Osteoblast (primary cell): ENCODE results near the gene SRCIN1. TPM values are rescaled to one million over a fixed set of nuclear protein-coding genes. Genes with fewer than 3 reads are reported as not detected.
"Not testable (repeated sequence)": the region's sequence is repeated elsewhere in the genome, so short reads cannot be mapped to it uniquely, and the experiment has no call there.

Experiments used
- DNase-seq: peaks from one replicate; pipeline ENCODE4 v3.0.0; 2011; ENCODE audit warnings: low spot score, mixed read lengths; ENCODE audit not compliant: insufficient read length; ENCODE audit errors: missing footprints
- H2AFZ ChIP-seq: 2 replicates; pipeline ENCODE4 v1.6.0; 2011; ENCODE audit warnings: mild to moderate bottlenecking, low read length
- H3K27ac ChIP-seq: 2 replicates; pipeline ENCODE4 v1.5.1; 2011; ENCODE audit warnings: mild to moderate bottlenecking, low read depth, low read length, moderate library complexity
- H3K27me3 ChIP-seq: 2 replicates; pipeline ENCODE4 v1.6.0; 2012; ENCODE audit warnings: mild to moderate bottlenecking, control low read depth, inconsistent platforms, low read length, moderate library complexity; ENCODE audit not compliant: insufficient read depth
- H3K36me3 ChIP-seq: 2 replicates; pipeline ENCODE4 v1.5.1; 2011; ENCODE audit warnings: mild to moderate bottlenecking, low read length, control low read depth, moderate library complexity; ENCODE audit not compliant: insufficient read depth
- H3K4me1 ChIP-seq: 2 replicates; pipeline ENCODE4 v1.5.1; 2011; ENCODE audit warnings: mild to moderate bottlenecking, low read length, control low read depth, moderate library complexity; ENCODE audit not compliant: insufficient read depth
- H3K4me2 ChIP-seq: 2 replicates; pipeline ENCODE4 v1.6.0; 2011; ENCODE audit warnings: mild to moderate bottlenecking, low read length; ENCODE audit not compliant: insufficient read depth
- H3K4me3 ChIP-seq: fragments of 200-600 bp; sonication (generic); 3 replicates; pipeline ENCODE4 v1.5.1; 2012; ENCODE audit warnings: mild to moderate bottlenecking, low read length, inconsistent platforms; ENCODE audit not compliant: insufficient read depth
- H3K79me2 ChIP-seq: 2 replicates; pipeline ENCODE4 v1.6.0; 2012; ENCODE audit warnings: mild to moderate bottlenecking, low read length, control low read depth, inconsistent platforms; ENCODE audit not compliant: insufficient read depth
- H3K9me3 ChIP-seq: 2 replicates; pipeline ENCODE4 v1.5.1; 2011; ENCODE audit warnings: low read depth, low read length, control low read depth
- H4K20me1 ChIP-seq: 2 replicates; pipeline ENCODE4 v1.6.0; 2012; ENCODE audit warnings: mild to moderate bottlenecking, low read length, control low read depth; ENCODE audit not compliant: insufficient read depth
- total RNA-seq: library from RNA; depleted of rRNA; stranded (reverse); fragments of >200 nt; gene quantifications from 2 replicates; pipeline ENCODE4 v1.2.3, GENCODE V29; 2012
- TF ChIP-seq, protein P1 (sequence below): IDR thresholded peaks from 2 replicates; pipeline ENCODE4 v1.5.1; 2011; ENCODE audit warnings: mild to moderate bottlenecking, low read depth, low read length, moderate library complexity; ENCODE audit errors: extremely low read depth

Gene SRCIN1
- total RNA-seq, 1 donor: not detected

DNA sequence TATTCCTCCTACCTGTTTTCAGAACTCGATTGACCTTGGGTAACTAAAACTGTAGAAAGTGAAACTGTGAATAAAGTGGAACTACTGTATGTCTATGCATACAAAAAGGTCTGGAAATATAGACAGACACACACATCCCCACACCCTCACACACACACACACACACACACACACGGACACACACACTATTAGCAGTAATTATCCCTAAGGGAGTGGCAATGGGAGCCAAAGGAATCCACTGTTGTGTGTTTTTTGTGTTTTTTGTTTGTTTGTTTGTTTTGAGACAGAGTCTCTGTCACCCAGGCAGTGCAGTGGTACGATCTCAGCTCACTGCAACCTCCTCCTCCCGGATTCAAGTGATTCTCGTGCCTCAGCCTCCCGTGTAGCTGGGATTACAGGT, 26.6 kb upstream of the SRCIN1 start:
- Histone ChIP-seq H3K4me1 (no peaks in the 10 kb centered on the region), H3K27ac (no peak overlapping the region), H3K9me3 (no peaks in the 10 kb centered on the region), H4K20me1 (no peaks in the 10 kb centered on the region), H2AFZ (no peak overlapping the region), H3K79me2 (no peaks in the 10 kb centered on the region), H3K27me3 (no peaks in the 10 kb centered on the region), H3K4me2 (no peak overlapping the region), H3K36me3 (no peaks in the 10 kb centered on the region), H3K4me3 (no peak overlapping the region)
- TF ChIP-seq, protein P1, sequence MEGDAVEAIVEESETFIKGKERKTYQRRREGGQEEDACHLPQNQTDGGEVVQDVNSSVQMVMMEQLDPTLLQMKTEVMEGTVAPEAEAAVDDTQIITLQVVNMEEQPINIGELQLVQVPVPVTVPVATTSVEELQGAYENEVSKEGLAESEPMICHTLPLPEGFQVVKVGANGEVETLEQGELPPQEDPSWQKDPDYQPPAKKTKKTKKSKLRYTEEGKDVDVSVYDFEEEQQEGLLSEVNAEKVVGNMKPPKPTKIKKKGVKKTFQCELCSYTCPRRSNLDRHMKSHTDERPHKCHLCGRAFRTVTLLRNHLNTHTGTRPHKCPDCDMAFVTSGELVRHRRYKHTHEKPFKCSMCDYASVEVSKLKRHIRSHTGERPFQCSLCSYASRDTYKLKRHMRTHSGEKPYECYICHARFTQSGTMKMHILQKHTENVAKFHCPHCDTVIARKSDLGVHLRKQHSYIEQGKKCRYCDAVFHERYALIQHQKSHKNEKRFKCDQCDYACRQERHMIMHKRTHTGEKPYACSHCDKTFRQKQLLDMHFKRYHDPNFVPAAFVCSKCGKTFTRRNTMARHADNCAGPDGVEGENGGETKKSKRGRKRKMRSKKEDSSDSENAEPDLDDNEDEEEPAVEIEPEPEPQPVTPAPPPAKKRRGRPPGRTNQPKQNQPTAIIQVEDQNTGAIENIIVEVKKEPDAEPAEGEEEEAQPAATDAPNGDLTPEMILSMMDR: no peak
- no peak for DNase-seq

DNA sequence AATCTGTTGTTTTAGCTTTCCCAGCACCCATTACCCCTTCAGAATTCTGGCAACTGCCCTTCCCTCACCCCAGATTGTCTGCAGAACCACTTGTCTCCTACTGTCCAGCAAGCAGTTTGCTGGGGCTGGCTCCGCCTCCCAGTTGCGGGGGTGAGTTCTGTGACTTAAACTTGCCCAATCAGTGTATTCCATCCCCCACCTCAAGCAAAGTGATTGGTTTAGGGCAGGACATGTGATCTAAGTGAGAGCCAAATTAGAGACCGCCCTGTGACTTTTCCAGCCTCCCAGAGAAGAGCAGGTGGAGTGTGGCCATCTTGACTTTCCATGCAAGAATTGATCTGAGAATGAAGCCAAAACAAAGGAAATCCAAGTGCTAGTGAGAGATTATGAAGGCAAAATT, 22.7 kb upstream of the SRCIN1 start:
- H4K20me1 ChIP-seq: no peaks in the 10 kb centered on the region
- H3K9me3 ChIP-seq: no peaks in the 10 kb centered on the region
- H3K27me3 ChIP-seq: no peaks in the 10 kb centered on the region
- DNase-seq: no peak
- H3K36me3 ChIP-seq: no peaks in the 10 kb centered on the region
- no peak overlapping the region for H3K4me2 ChIP-seq
- H3K4me3 ChIP-seq: no peak overlapping the region
- no peaks in the 10 kb centered on the region for H3K79me2 ChIP-seq
- TF ChIP-seq, protein P1: no peak
- H3K4me1 ChIP-seq: no peaks in the 10 kb centered on the region
- H3K27ac ChIP-seq: no peak overlapping the region
- H2AFZ ChIP-seq: no peak overlapping the region

DNA sequence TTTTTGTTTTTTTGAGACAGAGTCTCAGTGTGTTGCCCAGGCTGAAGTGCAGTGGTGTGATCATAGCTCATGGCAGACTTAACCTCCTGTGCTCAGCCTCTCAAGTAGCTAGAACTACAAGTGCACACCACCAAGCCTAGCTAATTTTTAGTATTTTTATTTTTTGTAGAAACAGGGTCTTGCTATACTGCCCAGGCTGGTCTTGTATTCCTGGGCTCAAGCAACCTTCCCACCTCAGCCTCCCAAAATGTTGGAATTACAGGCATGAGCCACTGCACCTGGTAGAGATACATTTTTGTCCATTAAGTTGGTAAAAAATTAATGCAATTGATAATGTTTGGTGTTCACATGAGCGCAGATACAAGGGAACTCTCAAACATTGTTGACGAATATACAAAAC, 22.2 kb upstream of the SRCIN1 start:
- H3K4me3 ChIP-seq: no peak overlapping the region
- H3K9me3 ChIP-seq: no peaks in the 10 kb centered on the region
- no peak overlapping the region for H3K4me2 ChIP-seq
- no peak overlapping the region for H3K27ac ChIP-seq
- H3K79me2 ChIP-seq: no peaks in the 10 kb centered on the region
- TF ChIP-seq, protein P1: no peak
- no peaks in the 10 kb centered on the region for H4K20me1 ChIP-seq
- no peaks in the 10 kb centered on the region for H3K36me3 ChIP-seq
- no peak for DNase-seq
- no peak overlapping the region for H2AFZ ChIP-seq
- H3K27me3 ChIP-seq: no peaks in the 10 kb centered on the region
- H3K4me1 ChIP-seq: no peaks in the 10 kb centered on the region

DNA sequence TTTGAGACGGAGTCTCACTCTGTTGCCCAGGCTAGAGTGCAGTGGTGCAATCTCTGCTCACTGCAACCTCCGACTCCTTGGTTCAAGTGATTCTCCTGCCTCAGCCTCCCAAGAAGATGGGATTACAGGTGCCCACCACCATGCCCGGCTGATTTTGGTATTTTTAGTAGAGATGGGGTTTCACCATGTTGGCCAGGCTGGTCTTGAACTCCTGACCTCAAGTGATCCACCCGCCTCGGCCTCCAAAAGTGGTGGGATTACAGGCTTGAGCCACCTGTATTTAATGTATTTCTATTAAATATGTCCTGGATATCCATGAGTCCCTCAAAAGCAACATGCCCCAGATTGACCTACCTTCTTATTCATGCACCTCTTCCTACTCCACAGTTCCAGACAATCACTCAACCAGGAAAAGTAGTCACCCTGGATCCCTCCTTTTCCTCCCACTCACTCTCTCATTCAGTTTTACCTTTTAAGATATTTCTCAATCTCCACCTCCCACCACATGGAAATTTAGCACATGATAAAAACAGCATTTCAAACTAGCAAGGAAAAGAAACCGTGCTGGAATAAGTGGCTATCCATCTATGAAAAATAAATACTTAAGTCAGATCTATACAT, 21.0 kb upstream of the SRCIN1 start:
- H3K27ac ChIP-seq, H3K4me3 ChIP-seq, H3K9me3 ChIP-seq, H3K4me2 ChIP-seq, H4K20me1 ChIP-seq, H2AFZ ChIP-seq, H3K79me2 ChIP-seq, H3K4me1 ChIP-seq, H3K27me3 ChIP-seq, H3K36me3 ChIP-seq, DNase-seq: not testable (repeated sequence)
